Measurements from ENCODE around the gene TCEANC2. TPM values are rescaled to one million over a fixed set of nuclear protein-coding genes. Genes with fewer than 3 reads are reported as not detected.

The TCEANC2 gene
- total RNA-seq, 2 donors from 2014 or later = 2.0 to 7.8 TPM

DNA sequence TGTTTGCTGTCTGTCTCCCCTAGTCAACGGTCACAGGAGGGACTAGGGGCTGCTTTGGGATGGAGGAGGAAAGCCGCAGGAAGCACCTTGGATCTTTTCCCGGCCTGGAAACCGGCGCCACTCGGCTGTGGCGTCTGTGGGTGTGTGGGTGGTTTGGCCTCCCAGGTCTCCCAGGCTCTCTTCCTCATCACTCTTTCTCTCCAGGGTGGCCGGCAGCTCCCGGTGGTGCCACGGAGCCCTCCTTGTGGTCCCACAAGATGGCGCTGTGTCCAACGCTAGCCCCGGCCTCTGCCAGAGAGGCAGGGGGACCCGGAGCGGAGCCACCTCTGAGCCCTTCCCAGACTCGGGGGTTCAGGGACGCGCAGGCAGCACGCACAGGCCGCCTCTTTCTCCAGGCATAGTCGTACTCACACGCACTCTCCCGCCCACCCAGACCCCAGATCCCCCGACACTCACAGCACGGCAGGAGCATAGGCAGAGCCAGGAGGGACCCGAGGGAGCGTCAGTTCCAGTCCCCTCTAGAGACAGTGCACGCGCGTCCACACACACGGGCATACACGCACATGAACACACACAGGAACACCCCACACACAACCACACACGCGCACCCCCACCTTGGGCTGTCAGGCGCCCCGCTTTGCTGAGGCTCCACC, 68.2 kb downstream of the TCEANC2 start:
- Histone ChIP-seq H3K27me3 (replicated peaks; ENCODE audit: insufficient read depth) (no peaks in the 10 kb centered on the region), H3K4me3 (peak overlapping the region; percentile 60)
- ATAC-seq (ENCODE audit: insufficient number of reproducible peaks, low FRiP score, low read depth) = no peak

GRCh38 chr1:54122135-54122751, 68.8 kb downstream of the TCEANC2 start:
- Histone ChIP-seq H3K27ac (no peak overlapping the region), H3K4me3 (peak overlapping the region; percentile 60), H3K9me3 (no peaks in the 10 kb centered on the region), H3K36me3 (no peaks in the 10 kb centered on the region), H3K27me3 (replicated peaks; ENCODE audit: insufficient read depth) (no peaks in the 10 kb centered on the region), H3K4me1 (ENCODE audit: control insufficient read depth in 1 of 2, low read depth in 2 of 2) (peaks cover 0 to 5% of the 10 kb centered on the region in 2 donors)
- DNase-seq (ENCODE audit: low spot score) (no peak), ATAC-seq (ENCODE audit: insufficient number of reproducible peaks, low FRiP score, low read depth) (no peak)
- no peak for TF ChIP-seq CTCF (IDR thresholded peaks at IDR 0.05)

More for the DNA sequence above, 68.2 kb downstream of the TCEANC2 start:
- Histone ChIP-seq H3K9me3 (no peaks in the 10 kb centered on the region), H3K27ac (no peak overlapping the region), H3K4me1 (ENCODE audit: control insufficient read depth in 1 of 2, low read depth in 2 of 2) (peaks cover 0 to 5% of the 10 kb centered on the region in 2 donors), H3K36me3 (no peaks in the 10 kb centered on the region)
- peak; percentile 67 for TF ChIP-seq CTCF (IDR thresholded peaks at IDR 0.05)
- DNase-seq (ENCODE audit: low spot score) = peak; percentile 41

DNA sequence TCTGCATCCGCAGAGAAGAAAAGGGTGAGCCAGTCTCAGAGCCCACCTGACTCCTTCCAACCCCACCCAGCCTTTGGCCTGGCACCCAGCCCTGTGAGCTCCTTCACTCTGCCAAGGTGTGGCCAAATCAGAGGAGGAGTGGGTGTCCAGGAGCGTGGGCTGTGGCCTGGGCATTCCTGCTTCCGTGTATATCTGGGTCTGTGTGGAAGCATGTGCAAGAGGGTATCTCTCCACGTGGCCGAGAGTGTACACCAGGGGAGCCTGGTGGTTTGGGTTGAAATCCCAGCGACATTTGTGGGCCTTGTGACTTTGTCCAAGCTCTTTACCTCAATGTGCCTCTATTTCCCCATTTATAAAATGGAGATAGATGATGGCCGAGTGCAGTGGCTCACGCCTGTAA, 69.6 kb downstream of the TCEANC2 start:
- Histone ChIP-seq H3K9me3 (no peaks in the 10 kb centered on the region), H3K36me3 (no peaks in the 10 kb centered on the region), H3K27ac (no peak overlapping the region), H3K4me1 (ENCODE audit: control insufficient read depth in 1 of 2, low read depth in 2 of 2) (peaks cover 0 to 5% of the 10 kb centered on the region in 2 donors), H3K27me3 (replicated peaks; ENCODE audit: insufficient read depth) (no peaks in the 10 kb centered on the region), H3K4me3 (no peak overlapping the region)
- ATAC-seq (ENCODE audit: insufficient number of reproducible peaks, low FRiP score, low read depth) (no peak), DNase-seq (ENCODE audit: low spot score) (no peak)
- TF ChIP-seq CTCF (IDR thresholded peaks at IDR 0.05) = no peak

- H3K27me3 ChIP-seq (replicated peaks; ENCODE audit: insufficient read depth) = no peaks in the 10 kb centered on the region
- H3K4me3 ChIP-seq = no peak overlapping the region
- no peak for ATAC-seq (ENCODE audit: insufficient number of reproducible peaks, low FRiP score, low read depth)
- H3K36me3 ChIP-seq = no peaks in the 10 kb centered on the region
- no peak for DNase-seq (ENCODE audit: low spot score)
- no peaks in the 10 kb centered on the region for H3K9me3 ChIP-seq
- peaks cover 0 to 5% of the 10 kb centered on the region in 2 donors for H3K4me1 ChIP-seq (ENCODE audit: control insufficient read depth in 1 of 2, low read depth in 2 of 2)
- TF ChIP-seq CTCF (IDR thresholded peaks at IDR 0.05) = no peak
- no peak overlapping the region for H3K27ac ChIP-seq
Measured at GRCh38 chr1:54124472-54124871, 71.1 kb downstream of the TCEANC2 start.

DNA sequence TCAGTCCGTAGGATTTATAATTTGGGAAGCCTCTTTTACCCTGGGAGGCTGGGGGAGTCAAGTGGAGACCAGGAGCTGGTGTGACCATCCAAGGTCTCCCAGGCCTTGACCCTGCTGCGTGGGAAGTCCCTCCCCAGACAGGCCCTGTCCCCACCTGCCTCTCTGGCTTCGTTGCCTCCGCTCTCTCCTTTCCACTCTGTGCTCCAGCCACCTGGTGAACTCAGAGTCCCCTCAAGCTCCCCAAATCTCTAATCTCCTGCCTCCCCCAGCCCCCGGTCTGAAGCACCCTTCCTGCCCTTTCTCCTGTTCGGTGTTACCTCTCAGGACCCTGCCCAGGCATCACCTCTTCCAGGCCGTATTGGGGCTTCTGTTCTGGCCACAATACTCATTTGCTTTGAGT, 71.5 kb downstream of the TCEANC2 start:
- no peak overlapping the region for H3K4me3 ChIP-seq
- H3K4me1 ChIP-seq (ENCODE audit: control insufficient read depth in 1 of 2, low read depth in 2 of 2) = peaks cover 0 to 5% of the 10 kb centered on the region in 2 donors
- no peaks in the 10 kb centered on the region for H3K27me3 ChIP-seq (replicated peaks; ENCODE audit: insufficient read depth)
- ATAC-seq (ENCODE audit: insufficient number of reproducible peaks, low FRiP score, low read depth) (no peak), DNase-seq (ENCODE audit: low spot score) (no peak)
- no peak overlapping the region for H3K27ac ChIP-seq
- H3K9me3 ChIP-seq = no peaks in the 10 kb centered on the region
- no peaks in the 10 kb centered on the region for H3K36me3 ChIP-seq
- TF ChIP-seq CTCF (IDR thresholded peaks at IDR 0.05) = no peak
